ENCODE results near the gene CCNY. TPM values are rescaled to one million over a fixed set of nuclear protein-coding genes. Genes with fewer than 3 reads are reported as not detected.

CCNY gene
- total RNA-seq, 3 donors from 2014 or later (not counting 1 experiment from before 2014, with no cell fraction given): 71.0 to 87.2 (median 74.3) TPM

GRCh38 chr10:35465673-35466072 lies 129.4 kb downstream of the CCNY start:
- no peak overlapping the region for H3K4me3 ChIP-seq (ENCODE audit: low read length)
- Mint-ChIP-seq H3K4me1 (peaks cover 34 to 36% of the 10 kb centered on the region in 2 donors), H3K27me3 (ENCODE audit: low read depth in 2 of 2) (no peaks in the 10 kb centered on the region), H3K27ac (no peak overlapping the region), H3K36me3 (no peaks in the 10 kb centered on the region), H3K4me3 (no peak overlapping the region), H3K9me3 (no peaks in the 10 kb centered on the region)
- WGBS (ENCODE audit: insufficient coverage): 94% methylated on average over 5 of the region's 5 CpGs
- H3K27me3 ChIP-seq (ENCODE audit: control insufficient read depth, insufficient read depth, low read length): no peaks in the 10 kb centered on the region
- no peaks in the 10 kb centered on the region for H3K9me3 ChIP-seq (ENCODE audit: control insufficient read depth, insufficient read depth, low read length)
- DNase-seq (no peak), ATAC-seq (no peak)
- peaks cover 15% of the 10 kb centered on the region for H3K4me1 ChIP-seq (ENCODE audit: control insufficient read depth, insufficient read depth, low read length)
- TF ChIP-seq, protein P1, sequence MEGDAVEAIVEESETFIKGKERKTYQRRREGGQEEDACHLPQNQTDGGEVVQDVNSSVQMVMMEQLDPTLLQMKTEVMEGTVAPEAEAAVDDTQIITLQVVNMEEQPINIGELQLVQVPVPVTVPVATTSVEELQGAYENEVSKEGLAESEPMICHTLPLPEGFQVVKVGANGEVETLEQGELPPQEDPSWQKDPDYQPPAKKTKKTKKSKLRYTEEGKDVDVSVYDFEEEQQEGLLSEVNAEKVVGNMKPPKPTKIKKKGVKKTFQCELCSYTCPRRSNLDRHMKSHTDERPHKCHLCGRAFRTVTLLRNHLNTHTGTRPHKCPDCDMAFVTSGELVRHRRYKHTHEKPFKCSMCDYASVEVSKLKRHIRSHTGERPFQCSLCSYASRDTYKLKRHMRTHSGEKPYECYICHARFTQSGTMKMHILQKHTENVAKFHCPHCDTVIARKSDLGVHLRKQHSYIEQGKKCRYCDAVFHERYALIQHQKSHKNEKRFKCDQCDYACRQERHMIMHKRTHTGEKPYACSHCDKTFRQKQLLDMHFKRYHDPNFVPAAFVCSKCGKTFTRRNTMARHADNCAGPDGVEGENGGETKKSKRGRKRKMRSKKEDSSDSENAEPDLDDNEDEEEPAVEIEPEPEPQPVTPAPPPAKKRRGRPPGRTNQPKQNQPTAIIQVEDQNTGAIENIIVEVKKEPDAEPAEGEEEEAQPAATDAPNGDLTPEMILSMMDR (IDR thresholded peaks at IDR 0.05): no peak
- H3K36me3 ChIP-seq (ENCODE audit: control insufficient read depth, insufficient read depth, low read length): no peaks in the 10 kb centered on the region
- intact Hi-C loops (cut with micrococcal nuclease): no loop called here
- no peak overlapping the region for H3K27ac ChIP-seq (ENCODE audit: low read length)

- H3K4me3 Mint-ChIP-seq: no peak overlapping the region
- Histone ChIP-seq H3K27me3 (ENCODE audit: control insufficient read depth, insufficient read depth, low read length) (no peaks in the 10 kb centered on the region), H3K36me3 (ENCODE audit: control insufficient read depth, insufficient read depth, low read length) (no peaks in the 10 kb centered on the region), H3K27ac (ENCODE audit: low read length) (no peak overlapping the region), H3K4me3 (ENCODE audit: low read length) (no peak overlapping the region), H3K4me1 (ENCODE audit: control insufficient read depth, insufficient read depth, low read length) (peaks cover 15% of the 10 kb centered on the region), H3K9me3 (ENCODE audit: control insufficient read depth, insufficient read depth, low read length) (no peaks in the 10 kb centered on the region)
- intact Hi-C loops (cut with micrococcal nuclease): no loop called here
- no peak overlapping the region for H3K27ac Mint-ChIP-seq
- H3K36me3 Mint-ChIP-seq: no peaks in the 10 kb centered on the region
- WGBS (ENCODE audit: insufficient coverage): 94% methylated on average over 5 of the region's 5 CpGs
- DNase-seq (no peak), ATAC-seq (no peak)
- H3K9me3 Mint-ChIP-seq: no peaks in the 10 kb centered on the region
- H3K4me1 Mint-ChIP-seq: peaks cover 39 to 41% of the 10 kb centered on the region in 2 donors
- TF ChIP-seq, protein P1 (IDR thresholded peaks at IDR 0.05): no peak
- H3K27me3 Mint-ChIP-seq (ENCODE audit: low read depth in 2 of 2): no peaks in the 10 kb centered on the region
Observed at GRCh38 chr10:35466170-35466569, 129.9 kb downstream of the CCNY start.

DNA sequence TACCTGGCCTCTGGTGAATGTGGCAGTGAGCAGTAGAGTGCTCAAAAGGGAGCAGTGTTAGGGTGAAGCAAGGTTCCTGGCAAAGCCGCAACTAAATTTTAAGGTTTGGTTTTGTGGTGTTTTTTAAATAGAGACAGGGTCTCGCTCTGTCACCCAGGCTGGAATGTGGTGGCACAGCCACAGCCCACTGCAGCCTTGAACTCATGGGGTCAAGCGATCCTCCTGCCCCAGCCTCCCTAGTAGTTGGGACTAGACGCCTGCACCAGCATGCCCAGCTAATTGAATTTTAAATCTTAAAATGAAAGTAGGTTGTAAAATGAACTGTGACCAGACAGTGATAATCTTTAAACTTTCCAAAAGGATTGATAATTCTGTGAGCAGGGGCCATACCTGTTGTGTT lies 130.4 kb downstream of the CCNY start:
- Histone ChIP-seq H3K9me3 (ENCODE audit: control insufficient read depth, insufficient read depth, low read length) (no peaks in the 10 kb centered on the region), H3K27me3 (ENCODE audit: control insufficient read depth, insufficient read depth, low read length) (no peaks in the 10 kb centered on the region), H3K4me1 (ENCODE audit: control insufficient read depth, insufficient read depth, low read length) (peaks cover 15% of the 10 kb centered on the region), H3K36me3 (ENCODE audit: control insufficient read depth, insufficient read depth, low read length) (no peaks in the 10 kb centered on the region), H3K4me3 (ENCODE audit: low read length) (no peak overlapping the region), H3K27ac (ENCODE audit: low read length) (no peak overlapping the region)
- no peaks in the 10 kb centered on the region for H3K27me3 Mint-ChIP-seq (ENCODE audit: low read depth in 2 of 2)
- WGBS (ENCODE audit: insufficient coverage): 89% methylated on average over 4 of the region's 4 CpGs
- no peaks in the 10 kb centered on the region for H3K36me3 Mint-ChIP-seq
- DNase-seq: no peak
- TF ChIP-seq, protein P1 (IDR thresholded peaks at IDR 0.05): no peak
- no peak for ATAC-seq
- H3K4me3 Mint-ChIP-seq: no peak overlapping the region
- peaks cover 44% of the 10 kb centered on the region in 2 donors for H3K4me1 Mint-ChIP-seq
- no peaks in the 10 kb centered on the region for H3K9me3 Mint-ChIP-seq
- H3K27ac Mint-ChIP-seq: no peak overlapping the region
- intact Hi-C loops (cut with micrococcal nuclease): no loop called here

DNA sequence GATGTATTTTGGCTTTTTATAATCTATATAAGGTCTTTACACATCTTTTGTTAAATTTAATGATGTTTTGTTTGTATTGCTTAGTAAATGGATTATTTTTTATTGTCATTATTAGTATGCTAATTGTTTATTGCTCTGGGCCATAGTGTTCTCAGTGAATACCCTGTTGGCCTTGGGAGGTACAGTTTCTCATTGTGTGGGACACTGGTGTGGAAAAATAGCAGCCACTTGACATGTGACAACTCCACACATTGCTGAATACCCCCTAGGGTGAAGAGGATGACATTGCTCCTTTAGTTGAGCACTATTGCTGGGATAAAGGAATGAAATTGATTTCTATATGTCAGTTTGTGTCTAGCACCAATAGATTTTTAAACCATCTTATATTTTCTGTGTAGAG lies 130.9 kb downstream of the CCNY start:
- H3K36me3 ChIP-seq (ENCODE audit: control insufficient read depth, insufficient read depth, low read length): no peaks in the 10 kb centered on the region
- ATAC-seq (no peak), DNase-seq (no peak)
- H3K27me3 ChIP-seq (ENCODE audit: control insufficient read depth, insufficient read depth, low read length): no peaks in the 10 kb centered on the region
- Mint-ChIP-seq H3K36me3 (no peaks in the 10 kb centered on the region), H3K9me3 (no peaks in the 10 kb centered on the region), H3K27me3 (ENCODE audit: low read depth in 2 of 2) (no peaks in the 10 kb centered on the region), H3K4me1 (peaks cover 44 to 48% of the 10 kb centered on the region in 2 donors), H3K27ac (no peak overlapping the region), H3K4me3 (no peak overlapping the region)
- H3K4me3 ChIP-seq (ENCODE audit: low read length): no peak overlapping the region
- intact Hi-C loops (cut with micrococcal nuclease): no loop called here
- no peaks in the 10 kb centered on the region for H3K9me3 ChIP-seq (ENCODE audit: control insufficient read depth, insufficient read depth, low read length)
- H3K4me1 ChIP-seq (ENCODE audit: control insufficient read depth, insufficient read depth, low read length): peaks cover 13% of the 10 kb centered on the region
- TF ChIP-seq, protein P1 (IDR thresholded peaks at IDR 0.05): no peak
- no peak overlapping the region for H3K27ac ChIP-seq (ENCODE audit: low read length)
